Body of pancreas (tissue), 4 donors: ENCODE results near the gene GP1BB.

Experiments used
- POLR2A ChIP-seq, 3 donors: fragments of 450-650 bp; IDR thresholded peaks; one replicate each; pipeline ENCODE4 v1.6.1; 2016; ENCODE audit warnings: antibody characterized with exemption in 3 of 3, mild to moderate bottlenecking in 2 of 3
- TF ChIP-seq, protein P1 (sequence below), 7 experiments: fragments of 450-650 bp in 4 of 7; fragments of 200-600 bp in 3 of 7; sonication (generic) in 3 of 7; IDR thresholded peaks; one replicate each; pipeline ENCODE4 v1.5.1; 2016 to 2019; ENCODE audit warnings: antibody characterized with exemption in 7 of 7

DNA sequence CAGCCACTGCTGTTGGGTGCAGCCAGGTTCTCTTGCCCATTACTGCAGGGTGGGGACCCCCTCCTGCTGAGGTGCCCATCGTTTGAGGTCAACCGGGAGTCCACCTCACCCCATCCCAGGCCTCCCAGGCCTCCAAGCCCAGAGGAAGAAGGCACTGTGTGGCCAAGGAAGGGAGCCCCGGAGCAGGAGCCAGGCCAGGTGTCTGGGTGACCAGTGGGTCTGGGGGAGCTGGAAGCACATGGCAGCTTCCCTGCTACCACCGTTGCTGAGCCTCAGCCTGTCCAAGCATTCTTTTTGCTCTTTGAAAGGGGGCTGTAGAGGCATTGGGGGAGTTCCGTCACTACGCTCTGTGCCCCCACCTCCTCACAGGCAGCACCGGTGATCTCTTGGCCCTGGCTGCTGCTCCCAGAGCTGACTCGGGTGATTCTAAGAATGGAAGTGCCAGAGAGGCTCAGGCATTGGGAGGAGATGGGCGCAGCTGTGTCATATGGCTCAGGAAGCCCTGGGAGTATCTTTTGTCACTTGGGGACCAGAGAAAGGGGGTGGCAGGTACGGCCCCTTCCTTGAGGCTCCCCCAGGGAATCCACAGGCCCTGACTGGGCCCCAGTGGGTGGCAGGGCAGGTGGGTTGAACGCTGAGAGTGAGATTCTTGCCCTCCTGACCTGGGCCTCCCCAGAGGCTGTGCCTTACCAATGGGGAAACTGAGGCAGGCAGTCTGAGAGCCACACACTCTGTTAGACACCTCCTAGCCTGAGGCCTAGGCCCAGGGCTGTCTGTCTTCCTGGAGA lies 7.1 kb upstream of the GP1BB start:
- TF ChIP-seq, protein P1, sequence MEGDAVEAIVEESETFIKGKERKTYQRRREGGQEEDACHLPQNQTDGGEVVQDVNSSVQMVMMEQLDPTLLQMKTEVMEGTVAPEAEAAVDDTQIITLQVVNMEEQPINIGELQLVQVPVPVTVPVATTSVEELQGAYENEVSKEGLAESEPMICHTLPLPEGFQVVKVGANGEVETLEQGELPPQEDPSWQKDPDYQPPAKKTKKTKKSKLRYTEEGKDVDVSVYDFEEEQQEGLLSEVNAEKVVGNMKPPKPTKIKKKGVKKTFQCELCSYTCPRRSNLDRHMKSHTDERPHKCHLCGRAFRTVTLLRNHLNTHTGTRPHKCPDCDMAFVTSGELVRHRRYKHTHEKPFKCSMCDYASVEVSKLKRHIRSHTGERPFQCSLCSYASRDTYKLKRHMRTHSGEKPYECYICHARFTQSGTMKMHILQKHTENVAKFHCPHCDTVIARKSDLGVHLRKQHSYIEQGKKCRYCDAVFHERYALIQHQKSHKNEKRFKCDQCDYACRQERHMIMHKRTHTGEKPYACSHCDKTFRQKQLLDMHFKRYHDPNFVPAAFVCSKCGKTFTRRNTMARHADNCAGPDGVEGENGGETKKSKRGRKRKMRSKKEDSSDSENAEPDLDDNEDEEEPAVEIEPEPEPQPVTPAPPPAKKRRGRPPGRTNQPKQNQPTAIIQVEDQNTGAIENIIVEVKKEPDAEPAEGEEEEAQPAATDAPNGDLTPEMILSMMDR (IDR thresholded peaks at IDR 0.05): no peak
- TF ChIP-seq POLR2A (IDR thresholded peaks at IDR 0.05): no peak
